Mucosa of descending colon (tissue), 3 donors: ENCODE results near the gene CRABP1. TPM values are rescaled to one million over a fixed set of nuclear protein-coding genes. Genes with fewer than 3 reads are reported as not detected.

Experiments
- ATAC-seq: fragments of 200-7000 bp; cut with Tn5 transposase; one replicate; pipeline ENCODE4 v1.9.1; 2020; ENCODE audit warnings: mild to moderate bottlenecking, moderate library complexity
- DNase-seq, 3 donors: peaks; one replicate each; pipeline ENCODE4 v3.0.0-alpha.2; 2020
- H3K36me3 ChIP-seq: fragments of 200-600 bp; one replicate; pipeline ENCODE4 v1.8.0; 2021; ENCODE audit warnings: low read depth, mild to moderate bottlenecking
- H3K4me1 ChIP-seq: fragments of 200-600 bp; one replicate; pipeline ENCODE4 v1.8.0; 2021; ENCODE audit warnings: low read depth, mild to moderate bottlenecking
- H3K4me3 ChIP-seq: fragments of 200-600 bp; one replicate; pipeline ENCODE4 v1.8.0; 2021; ENCODE audit warnings: mild to moderate bottlenecking
- H3K9me3 ChIP-seq: fragments of 200-600 bp; one replicate; pipeline ENCODE4 v1.8.0; 2021; ENCODE audit warnings: mild to moderate bottlenecking
- intact Hi-C, 2 donors: fragments of 100-400 bp; cut with DNase I in 1 of 2; cut with micrococcal nuclease in 1 of 2; formaldehyde crosslinking; loops; one replicate each; pipeline versions ENCODE4 v1.11.0 to v1.11.1; 2022; cut with DNase I, micrococcal nuclease
- total RNA-seq, 3 donors: library from RNA; stranded (reverse); fragmentation: NEBNext Ultra II Directional in 2 of 3; extraction: Animal tissue kit (Norgen Biotek cat#: 25700) in 2 of 3; gene quantifications; one replicate each; pipeline versions ENCODE4 v1.2.1 to v1.2.4, GENCODE V29; 2021 to 2023
- TF ChIP-seq, protein P1 (sequence below): fragments of 200-600 bp; IDR thresholded peaks from one replicate; pipeline ENCODE4 v1.8.0; 2022; ENCODE audit warnings: antibody characterized with exemption, mild to moderate bottlenecking
- donor health status: DM: no; HTN: no; CAD: no; lungs with moderate emphysema.
- donor health status: DM: no; HTN: no; CAD: no.
- donor health status: DM: no; HTN: yes; CAD: no.

The CRABP1 gene
- total RNA-seq, 3 donors from 2014 or later: 0.67 to 6.2 (median 2.4) TPM

DNA sequence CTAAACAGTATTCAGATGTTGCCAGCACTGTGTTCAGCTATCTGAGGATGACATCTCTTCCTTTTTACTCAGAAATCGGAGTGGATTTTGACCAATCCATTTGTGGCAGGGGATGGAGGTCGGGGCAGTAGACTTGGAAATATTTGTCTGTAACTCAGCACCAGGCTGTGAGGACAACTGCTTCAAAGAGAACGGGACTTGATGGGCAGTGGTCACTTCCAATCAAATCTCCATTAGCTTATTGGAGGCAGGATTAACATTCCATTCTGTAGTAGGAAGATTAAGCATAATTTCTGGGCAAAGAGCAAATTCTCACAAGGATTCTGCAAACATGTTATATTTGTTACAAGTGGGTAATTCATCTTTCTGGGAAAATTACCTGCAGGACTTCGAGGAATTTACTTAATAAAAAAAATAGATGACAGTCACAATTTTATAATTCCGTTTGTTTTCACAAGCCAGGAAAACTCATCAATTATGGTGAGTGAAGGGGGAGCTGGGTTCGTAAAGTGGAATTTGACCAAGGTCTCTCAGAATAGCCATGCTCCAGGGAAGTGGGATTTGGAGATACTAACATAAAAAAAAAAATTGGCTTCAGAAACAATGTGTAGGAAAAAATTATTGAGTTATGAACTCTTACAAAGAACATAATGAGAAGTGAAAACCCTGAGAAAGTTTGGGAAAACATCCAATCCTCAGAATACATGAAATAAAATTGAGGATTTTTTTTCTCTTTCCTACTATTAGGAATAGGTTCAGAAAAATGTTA, 18.1 kb downstream of the CRABP1 start:
- Histone ChIP-seq H3K9me3 (no peaks in the 10 kb centered on the region), H3K4me1 (no peaks in the 10 kb centered on the region), H3K4me3 (no peak overlapping the region), H3K36me3 (no peaks in the 10 kb centered on the region)
- TF ChIP-seq, protein P1, sequence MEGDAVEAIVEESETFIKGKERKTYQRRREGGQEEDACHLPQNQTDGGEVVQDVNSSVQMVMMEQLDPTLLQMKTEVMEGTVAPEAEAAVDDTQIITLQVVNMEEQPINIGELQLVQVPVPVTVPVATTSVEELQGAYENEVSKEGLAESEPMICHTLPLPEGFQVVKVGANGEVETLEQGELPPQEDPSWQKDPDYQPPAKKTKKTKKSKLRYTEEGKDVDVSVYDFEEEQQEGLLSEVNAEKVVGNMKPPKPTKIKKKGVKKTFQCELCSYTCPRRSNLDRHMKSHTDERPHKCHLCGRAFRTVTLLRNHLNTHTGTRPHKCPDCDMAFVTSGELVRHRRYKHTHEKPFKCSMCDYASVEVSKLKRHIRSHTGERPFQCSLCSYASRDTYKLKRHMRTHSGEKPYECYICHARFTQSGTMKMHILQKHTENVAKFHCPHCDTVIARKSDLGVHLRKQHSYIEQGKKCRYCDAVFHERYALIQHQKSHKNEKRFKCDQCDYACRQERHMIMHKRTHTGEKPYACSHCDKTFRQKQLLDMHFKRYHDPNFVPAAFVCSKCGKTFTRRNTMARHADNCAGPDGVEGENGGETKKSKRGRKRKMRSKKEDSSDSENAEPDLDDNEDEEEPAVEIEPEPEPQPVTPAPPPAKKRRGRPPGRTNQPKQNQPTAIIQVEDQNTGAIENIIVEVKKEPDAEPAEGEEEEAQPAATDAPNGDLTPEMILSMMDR: no peak
- ATAC-seq (no peak), DNase-seq (no peak)
- intact Hi-C loops: no loop called here

DNA sequence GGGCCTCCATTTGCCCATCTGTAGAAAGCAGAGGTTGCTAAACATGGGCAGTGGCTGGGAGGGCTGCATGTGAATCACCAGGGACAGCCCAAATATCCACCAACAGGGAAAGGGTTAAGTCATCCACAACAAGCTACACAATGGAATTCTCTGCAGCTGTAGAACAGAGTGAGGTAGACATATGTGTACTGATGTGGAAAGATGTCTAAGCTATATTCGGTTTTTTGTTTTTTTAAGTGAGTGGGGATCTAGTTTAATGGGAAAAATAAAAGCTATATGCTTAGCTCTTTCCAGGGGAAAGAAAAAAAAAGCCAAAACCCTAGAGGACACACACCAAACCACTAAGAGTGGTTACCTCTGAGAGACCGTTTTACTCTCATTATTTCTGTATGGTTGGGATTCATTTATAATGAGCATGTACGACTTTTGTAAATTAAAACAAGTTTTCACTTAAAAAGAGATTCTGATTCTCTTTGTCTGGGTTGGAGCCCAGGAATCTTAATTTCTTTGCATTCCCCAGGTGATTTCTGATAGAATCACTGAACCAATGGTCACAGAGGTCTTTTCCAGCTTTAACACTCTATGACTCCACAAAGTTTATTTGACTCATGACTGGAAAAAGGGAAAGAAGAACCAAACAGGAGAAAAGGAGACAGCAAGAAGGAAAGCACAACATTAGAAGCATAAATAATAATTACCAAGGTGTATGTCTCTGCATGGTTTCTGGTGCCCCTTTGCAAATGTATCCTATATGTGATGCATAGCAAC, 19.1 kb downstream of the CRABP1 start:
- intact Hi-C loops: no loop called here
- TF ChIP-seq, protein P1: no peak
- no peaks in the 10 kb centered on the region for H3K9me3 ChIP-seq
- H3K4me1 ChIP-seq: no peaks in the 10 kb centered on the region
- H3K4me3 ChIP-seq: no peak overlapping the region
- no peak for DNase-seq
- no peaks in the 10 kb centered on the region for H3K36me3 ChIP-seq
- ATAC-seq: no peak

DNA sequence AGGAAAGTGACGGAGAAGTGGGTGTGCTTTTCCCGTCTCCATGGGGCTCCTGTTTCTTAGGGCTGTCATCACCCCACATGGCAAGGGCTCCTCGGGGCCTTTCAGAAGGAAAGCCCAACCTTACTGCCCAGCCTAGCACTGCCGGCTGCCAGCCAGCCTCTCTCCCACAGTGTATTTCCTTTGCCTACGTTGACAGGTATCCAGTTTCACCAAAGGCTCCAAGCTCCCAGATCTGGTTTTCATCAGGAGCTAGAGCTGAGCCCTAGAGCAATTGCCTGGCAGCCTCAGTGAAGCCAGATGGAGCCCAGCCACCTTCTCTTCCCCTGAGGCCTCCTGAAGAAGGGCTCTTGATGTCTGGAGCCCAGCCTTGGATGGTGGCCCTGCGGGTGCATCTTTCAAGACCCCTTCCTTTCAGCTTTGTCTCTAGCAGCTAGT, 20.2 kb downstream of the CRABP1 start:
- TF ChIP-seq, protein P1: no peak
- Histone ChIP-seq H3K4me1 (peaks cover 2% of the 10 kb centered on the region), H3K9me3 (no peaks in the 10 kb centered on the region), H3K4me3 (no peak overlapping the region), H3K36me3 (no peaks in the 10 kb centered on the region)
- ATAC-seq (no peak), DNase-seq (no peak)
- intact Hi-C loops: no loop called here

GRCh38 chr15:78360958-78361718, 21.0 kb downstream of the CRABP1 start:
- Histone ChIP-seq H3K4me1 (peaks cover 7% of the 10 kb centered on the region), H3K4me3 (no peak overlapping the region), H3K9me3 (no peaks in the 10 kb centered on the region), H3K36me3 (no peaks in the 10 kb centered on the region)
- DNase-seq: no peak
- intact Hi-C loops: no loop called here
- ATAC-seq: no peak
- TF ChIP-seq, protein P1: no peak

DNA sequence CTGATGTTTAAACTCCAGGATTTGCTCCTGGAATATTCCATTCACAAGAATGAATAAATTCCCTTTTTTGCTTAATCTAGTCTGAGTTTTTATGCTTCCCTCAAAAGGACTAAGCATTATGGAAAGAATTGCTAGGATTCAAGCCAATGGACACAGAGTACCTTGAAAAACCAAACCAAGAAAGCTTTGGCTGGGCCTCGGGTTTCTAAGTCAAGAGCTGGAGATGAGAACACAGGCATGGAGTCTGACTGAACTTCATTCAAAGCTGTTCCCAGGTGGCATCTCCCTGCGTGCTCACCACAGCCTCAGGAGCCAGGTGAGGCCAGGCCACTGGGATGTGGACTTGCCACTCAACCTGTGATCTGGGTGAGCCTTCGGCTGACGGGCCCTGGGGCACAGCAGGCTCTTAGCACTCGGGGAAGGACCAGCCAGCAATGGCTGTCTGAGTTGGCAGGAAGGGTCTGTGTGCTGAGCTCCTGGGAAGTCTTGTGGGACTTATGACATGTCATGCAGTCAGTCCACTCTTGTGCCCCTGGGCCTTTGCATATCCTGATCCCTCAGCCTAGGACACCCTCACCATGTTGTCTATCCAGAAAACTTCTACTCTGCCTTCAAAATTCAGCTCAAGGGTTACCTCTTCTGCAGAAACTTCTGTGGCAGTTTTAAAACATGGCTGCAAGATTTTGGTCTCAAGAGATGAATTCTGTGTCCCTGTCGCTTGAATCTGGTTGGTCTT, 21.8 kb downstream of the CRABP1 start:
- H3K36me3 ChIP-seq: no peaks in the 10 kb centered on the region
- intact Hi-C loops: no loop called here
- no peak overlapping the region for H3K4me3 ChIP-seq
- no peaks in the 10 kb centered on the region for H3K9me3 ChIP-seq
- ATAC-seq: no peak
- H3K4me1 ChIP-seq: peaks cover 12% of the 10 kb centered on the region
- no peak for DNase-seq
- TF ChIP-seq, protein P1: no peak
